HepG2 (cell line): ENCODE results near the gene DBNDD2. TPM values are rescaled to one million over a fixed set of nuclear protein-coding genes. Genes with fewer than 3 reads are reported as not detected.

Source experiments
- DZIP1 ChIP-seq: sonication (generic); formaldehyde crosslinking; IDR thresholded peaks from 2 replicates; pipeline ENCODE4 v1.5.0; 2020; ENCODE audit warnings: mild to moderate bottlenecking, missing genetic modification reagents
- HOXD1 ChIP-seq: sonication (generic); formaldehyde crosslinking; IDR thresholded peaks from 2 replicates; pipeline ENCODE4 v1.5.0; 2020; ENCODE audit warnings: missing genetic modification reagents
- IKZF5 ChIP-seq: IDR thresholded peaks from 2 replicates; pipeline ENCODE4 v1.6.1; 2018; ENCODE audit warnings: missing genetic modification reagents, mild to moderate bottlenecking, missing compliant biosample characterization
- NFIB ChIP-seq: sonication (generic); formaldehyde crosslinking; IDR thresholded peaks from 2 replicates; pipeline ENCODE4 v1.9.0; 2021; ENCODE audit warnings: missing genetic modification reagents, mild to moderate bottlenecking, borderline replicate concordance
- PHF20 ChIP-seq: sonication (generic); formaldehyde crosslinking; IDR thresholded peaks from 2 replicates; pipeline ENCODE4 v1.5.0; 2020; ENCODE audit warnings: mild to moderate bottlenecking, missing genetic modification reagents
- POGK ChIP-seq: sonication (generic); formaldehyde crosslinking; conservative IDR thresholded peaks from 2 replicates; pipeline ENCODE4 v1.8.0; 2022; ENCODE audit warnings: mild to moderate bottlenecking, moderate library complexity, missing genetic modification reagents
- TARDBP ChIP-seq: sonication (generic); formaldehyde crosslinking; IDR thresholded peaks from 2 replicates; pipeline ENCODE4 v1.8.0; 2022; ENCODE audit warnings: mild to moderate bottlenecking, missing genetic modification reagents
- TBL1XR1 ChIP-seq: fragments of 150-350 bp; IDR thresholded peaks from 2 replicates; pipeline ENCODE4 v1.6.1; 2014; ENCODE audit warnings: borderline replicate concordance, low read length; ENCODE audit not compliant: partially characterized antibody
- TOE1 ChIP-seq: sonication (generic); formaldehyde crosslinking; IDR thresholded peaks from 2 replicates; pipeline ENCODE4 v1.4.0; 2020; ENCODE audit warnings: mild to moderate bottlenecking, missing genetic modification reagents
- ZBTB2 ChIP-seq: sonication (generic); formaldehyde crosslinking; IDR thresholded peaks from 2 replicates; pipeline ENCODE4 v1.8.0; 2022; ENCODE audit warnings: low read depth, missing genetic modification reagents
- ZBTB7A ChIP-seq: sonication (generic); formaldehyde crosslinking; IDR thresholded peaks from 2 replicates; pipeline ENCODE4 v1.8.0; 2022; ENCODE audit warnings: mild to moderate bottlenecking, missing genetic modification reagents
- ZMYM2 ChIP-seq: sonication (generic); formaldehyde crosslinking; IDR thresholded peaks from 2 replicates; pipeline ENCODE4 v1.8.0; 2022; ENCODE audit warnings: mild to moderate bottlenecking, missing genetic modification reagents
- ZNF281 ChIP-seq: sonication (generic); formaldehyde crosslinking; IDR thresholded peaks from 2 replicates; pipeline ENCODE4 v1.4.0; 2020; ENCODE audit warnings: missing genetic modification reagents, borderline replicate concordance
- ZNF441 ChIP-seq: sonication (generic); formaldehyde crosslinking; IDR thresholded peaks from 2 replicates; pipeline ENCODE4 v1.7.0; 2021; ENCODE audit warnings: missing genetic modification reagents, borderline replicate concordance
- ZNF556 ChIP-seq: sonication (generic); formaldehyde crosslinking; IDR thresholded peaks from 2 replicates; pipeline ENCODE4 v1.4.0; 2020; ENCODE audit warnings: mild to moderate bottlenecking, missing genetic modification reagents, borderline replicate concordance
- ZNF703 ChIP-seq: sonication (generic); formaldehyde crosslinking; IDR thresholded peaks from 2 replicates; pipeline ENCODE4 v1.5.1; 2020; ENCODE audit warnings: missing genetic modification reagents, mild to moderate bottlenecking, moderate library complexity, borderline replicate concordance
- polyA plus RNA-seq, 8 experiments: library from polyadenylated mRNA; depleted of rRNA in 3 of 8; stranded (reverse) in 7 of 8; unstranded in 1 of 8; fragments of >200 nt; fragmentation: Illumina TruSeq in 4 of 8; extraction: Trizol in 4 of 8; gene quantifications; 2 replicates each; pipeline versions ENCODE4 v1.2.1 to v1.2.3, GENCODE V29; 2011 to 2016; ENCODE audit warnings: low read depth in 4 of 8, missing spikeins in 1 of 8, mixed read lengths in 1 of 8; ENCODE audit not compliant: insufficient read depth in 1 of 8
- total RNA-seq, 5 experiments: library from RNA; depleted of rRNA; stranded (reverse); fragments of >200 nt; fragmentation: Illumina TruSeq; extraction: Trizol; gene quantifications; 2 replicates each; pipeline ENCODE4 v1.2.3, GENCODE V29; 2016; ENCODE audit warnings: low read depth in 1 of 5

The DBNDD2 gene
- total and polyA plus RNA-seq, 2 of the 13 experiments (the other 11 are each of a cell fraction or from before 2014, with no cell fraction given): 16.7 to 47.6 TPM

GRCh38 chr20:45406260-45407066 is 1.6 kb upstream of the DBNDD2 start (continued):
- 0 out of 2 replicates have a peak, but pooled peaks have one; percentile 74 for TF ChIP-seq ZBTB2
- peak; percentile 29; the same call in 1 of the 2 replicates for TF ChIP-seq DZIP1 (CRISPR knock-in tag)
- peak; percentile 97 for TF ChIP-seq ZNF281 (CRISPR knock-in tag)
- peak; percentile 53; the same call in 1 of the 2 replicates for TF ChIP-seq PHF20 (CRISPR knock-in tag)
- TF ChIP-seq HOXD1 (CRISPR knock-in tag): no peak; the same call in 1 of the 2 replicates
- TF ChIP-seq ZNF703 (CRISPR knock-in tag): 0 out of 2 replicates have a peak, but pooled peaks have one; percentile 44
- peak; percentile 39; the same call in 1 of the 2 replicates for TF ChIP-seq IKZF5 (CRISPR knock-in tag)
- TF ChIP-seq TARDBP (CRISPR knock-in tag): peak; percentile 67; the same call in 1 of the 2 replicates
- TF ChIP-seq TBL1XR1: no peak
- TF ChIP-seq POGK (CRISPR knock-in tag): peak; percentile 6; the same call in 1 of the 2 replicates
- TF ChIP-seq ZNF441 (CRISPR knock-in tag): peak; percentile 73
- no peak for TF ChIP-seq ZMYM2
- no peak for TF ChIP-seq TOE1 (CRISPR knock-in tag)
- TF ChIP-seq ZBTB7A (CRISPR knock-in tag): 0 out of 2 replicates have a peak, but pooled peaks have one; percentile 16
- no peak for TF ChIP-seq NFIB
- TF ChIP-seq ZNF556 (CRISPR knock-in tag): no peak
